ENCODE results near the gene ZNF322.

The ZNF322 gene

GRCh38 chr6:26588965-26589364, 70.6 kb downstream of the ZNF322 start:
- FAIRE-seq: no peak
